Mesenchymal stem cell (in vitro differentiated cells and primary cell): ENCODE data around the gene SYTL2.
A peak's percentile ranks its signal among the peaks of the same experiment; 100 is the strongest.

Experiments used
- DNase-seq: peaks from one replicate; pipeline ENCODE4 v3.0.0-alpha.2; 2013
- H2AFZ ChIP-seq: one replicate; pipeline ENCODE4 v1.6.1; 2013; ENCODE audit warnings: low read depth, mild to moderate bottlenecking, control low read depth, inconsistent platforms, low read length, moderate library complexity
- H2AK5ac ChIP-seq: 2 replicates; pipeline ENCODE4 v1.6.1; 2013; ENCODE audit warnings: low read length, moderate library complexity, mild to moderate bottlenecking, inconsistent platforms; ENCODE audit not compliant: severe bottlenecking
- H2BK120ac ChIP-seq: one replicate; pipeline ENCODE4 v1.6.1; 2013; ENCODE audit warnings: low read depth, mild to moderate bottlenecking, inconsistent platforms, low read length, moderate library complexity
- H2BK12ac ChIP-seq, 2 experiments: one replicate each; pipeline ENCODE4 v1.6.1; 2013; ENCODE audit warnings: inconsistent platforms in 2 of 2, low read length in 2 of 2, mild to moderate bottlenecking in 2 of 2, moderate library complexity in 2 of 2, control low read depth in 1 of 2
- H2BK15ac ChIP-seq: one replicate; pipeline ENCODE4 v1.6.1; 2013; ENCODE audit warnings: mild to moderate bottlenecking, low read depth, inconsistent platforms; ENCODE audit not compliant: poor library complexity, severe bottlenecking
- H2BK5ac ChIP-seq: 2 replicates; pipeline ENCODE4 v1.6.1; 2013; ENCODE audit warnings: low read depth, mild to moderate bottlenecking, low read length, control low read depth, inconsistent platforms; ENCODE audit not compliant: poor library complexity, severe bottlenecking
- H3K14ac ChIP-seq, 2 experiments: one replicate each; pipeline ENCODE4 v1.6.1; 2013; ENCODE audit warnings: inconsistent platforms in 2 of 2, low read length in 2 of 2, control low read depth in 1 of 2, mild to moderate bottlenecking in 1 of 2, moderate library complexity in 1 of 2
- H3K18ac ChIP-seq, 2 experiments: one replicate each; pipeline ENCODE4 v1.6.1; 2013; ENCODE audit warnings: inconsistent platforms in 2 of 2, low read length in 2 of 2, control low read depth in 1 of 2, low read depth in 1 of 2, mild to moderate bottlenecking in 1 of 2
- H3K23ac ChIP-seq, 2 experiments: one replicate each; pipeline ENCODE4 v1.6.1; 2013; ENCODE audit warnings: inconsistent platforms in 2 of 2, low read length in 2 of 2, mild to moderate bottlenecking in 2 of 2, moderate library complexity in 2 of 2, control low read depth in 1 of 2
- H3K27ac ChIP-seq: 2 replicates; pipeline ENCODE4 v1.5.1; 2013; ENCODE audit warnings: mild to moderate bottlenecking, moderate library complexity, low read length, control low read depth, inconsistent platforms; ENCODE audit not compliant: poor library complexity, severe bottlenecking
- H3K27me3 ChIP-seq, 2 experiments: 2 replicates each; pipeline versions ENCODE4 v1.6.1 to v1.7.0; 2013; ENCODE audit warnings: low read length in 2 of 2, mild to moderate bottlenecking in 2 of 2, moderate library complexity in 2 of 2, control low read depth in 1 of 2, inconsistent platforms in 1 of 2; ENCODE audit not compliant: control insufficient read depth in 1 of 2, insufficient read depth in 1 of 2
- H3K36me3 ChIP-seq, 2 experiments: 2 replicates each; pipeline versions ENCODE4 v1.6.1 to v1.7.0; 2013; ENCODE audit warnings: low read length in 2 of 2, control low read depth in 1 of 2, inconsistent platforms in 1 of 2, low read depth in 1 of 2, mild to moderate bottlenecking in 1 of 2; ENCODE audit not compliant: insufficient read depth in 2 of 2, control insufficient read depth in 1 of 2
- H3K4ac ChIP-seq, 2 experiments: one replicate each; pipeline ENCODE4 v1.6.1; 2013; ENCODE audit warnings: inconsistent platforms in 2 of 2, low read length in 2 of 2, mild to moderate bottlenecking in 2 of 2, moderate library complexity in 2 of 2, control low read depth in 1 of 2, low read depth in 1 of 2
- H3K4me1 ChIP-seq: 2 replicates; pipeline ENCODE4 v1.6.1; 2013; ENCODE audit warnings: low read depth, low read length, control low read depth; ENCODE audit not compliant: control insufficient read depth, insufficient read depth
- H3K4me2 ChIP-seq: 2 replicates; pipeline ENCODE4 v1.6.1; 2013; ENCODE audit warnings: low read length, mild to moderate bottlenecking, inconsistent platforms; ENCODE audit not compliant: poor library complexity, severe bottlenecking
- H3K4me3 ChIP-seq, 2 experiments: 2 replicates each; pipeline versions ENCODE4 v1.5.1 to v1.7.0; 2013; ENCODE audit warnings: low read length in 2 of 2, mild to moderate bottlenecking in 2 of 2, control low read depth in 1 of 2, low read depth in 1 of 2; ENCODE audit not compliant: insufficient read depth in 1 of 2
- H3K79me1 ChIP-seq: replicated peaks from 2 replicates; pipeline ENCODE4 v1.6.1; 2013; ENCODE audit warnings: mild to moderate bottlenecking, control low read depth, low read length, inconsistent platforms; ENCODE audit not compliant: poor library complexity, severe bottlenecking
- H3K9ac ChIP-seq: 2 replicates; pipeline ENCODE4 v1.7.0; 2013; ENCODE audit warnings: mild to moderate bottlenecking, low read length, moderate library complexity
- H3K9me3 ChIP-seq: 2 replicates; pipeline ENCODE4 v1.7.0; 2013; ENCODE audit warnings: mild to moderate bottlenecking, low read length; ENCODE audit not compliant: control insufficient read depth
- H4K8ac ChIP-seq: one replicate; pipeline ENCODE4 v1.6.1; 2013; ENCODE audit warnings: inconsistent platforms, mild to moderate bottlenecking, low read length, moderate library complexity
- H4K91ac ChIP-seq: one replicate; pipeline ENCODE4 v1.6.1; 2013; ENCODE audit warnings: mild to moderate bottlenecking, low read length, inconsistent platforms
- WGBS: methylation state at CpG from one replicate; pipeline ENCODE4 v1.1.7; 2013; ENCODE audit warnings: mixed read lengths; 5-methylcytosine and 5-hydroxymethylcytosine counted together

SYTL2 gene

GRCh38 chr11:85735876-85736460, 75.0 kb downstream of the SYTL2 start:
- Histone ChIP-seq H3K18ac (no peak overlapping the region), H2AK5ac (no peak overlapping the region), H3K9ac (peak overlapping the region; percentile 34), H4K91ac (no peak overlapping the region), H3K4me1 (peaks cover under 1% of the 10 kb centered on the region), H3K9me3 (no peaks in the 10 kb centered on the region), H3K23ac (no peak overlapping the region), H2BK12ac (no peak overlapping the region), H3K27ac (no peak overlapping the region), H2BK120ac (no peak overlapping the region), H2AFZ (no peak overlapping the region), H3K36me3 (no peaks in the 10 kb centered on the region), H2BK15ac (no peak overlapping the region), H2BK5ac (no peak overlapping the region), H3K79me1 (no peaks in the 10 kb centered on the region), H3K4me3 (no peak overlapping the region), H3K14ac (no peak overlapping the region), H3K4me2 (no peak overlapping the region), H4K8ac (no peak overlapping the region), H3K27me3 (no peaks in the 10 kb centered on the region), H3K4ac (no peak overlapping the region)
- WGBS, result 84% methylated on average over 4 of the region's 5 CpGs
- DNase-seq, result no peak

GRCh38 chr11:85732965-85733364, 78.0 kb downstream of the SYTL2 start:
- Histone ChIP-seq H2BK15ac (no peak overlapping the region), H3K4me2 (no peak overlapping the region), H2BK120ac (no peak overlapping the region), H3K18ac (no peak overlapping the region), H2BK12ac (no peak overlapping the region), H4K8ac (no peak overlapping the region), H2AK5ac (no peak overlapping the region), H3K9me3 (no peaks in the 10 kb centered on the region), H3K27me3 (no peaks in the 10 kb centered on the region), H2BK5ac (no peak overlapping the region), H3K27ac (no peak overlapping the region), H3K4ac (no peak overlapping the region), H2AFZ (no peak overlapping the region), H4K91ac (no peak overlapping the region), H3K4me3 (no peak overlapping the region), H3K36me3 (no peaks in the 10 kb centered on the region), H3K14ac (no peak overlapping the region), H3K79me1 (no peaks in the 10 kb centered on the region), H3K4me1 (no peaks in the 10 kb centered on the region), H3K23ac (no peak overlapping the region), H3K9ac (no peak overlapping the region)
- no peak for DNase-seq

- H2AK5ac ChIP-seq, result no peak overlapping the region
- no peaks in the 10 kb centered on the region for H3K27me3 ChIP-seq
- no peak overlapping the region for H2BK15ac ChIP-seq
- no peak overlapping the region for H3K9ac ChIP-seq
- no peak overlapping the region for H3K4ac ChIP-seq
- no peaks in the 10 kb centered on the region for H3K79me1 ChIP-seq
- no peak overlapping the region for H4K8ac ChIP-seq
- no peak for DNase-seq
- no peak overlapping the region for H3K14ac ChIP-seq
- no peaks in the 10 kb centered on the region for H3K4me1 ChIP-seq
- H3K4me2 ChIP-seq, result no peak overlapping the region
- H3K18ac ChIP-seq, result no peak overlapping the region
- H2BK5ac ChIP-seq, result no peak overlapping the region
- no peaks in the 10 kb centered on the region for H3K9me3 ChIP-seq
- no peak overlapping the region for H3K4me3 ChIP-seq
- no peak overlapping the region for H3K23ac ChIP-seq
- H2AFZ ChIP-seq, result no peak overlapping the region
- H3K27ac ChIP-seq, result peak overlapping the region; percentile 17
- H2BK12ac ChIP-seq, result peak overlapping the region in 1 of 2 experiments; percentile 47
- WGBS, result 92% methylated on average over 3 of the region's 3 CpGs
- no peaks in the 10 kb centered on the region for H3K36me3 ChIP-seq
- no peak overlapping the region for H2BK120ac ChIP-seq
- H4K91ac ChIP-seq, result no peak overlapping the region
These were observed 84.6 kb downstream of the SYTL2 start for GRCh38 chr11:85726381-85726780.

GRCh38 chr11:85725510-85726258, 85.3 kb downstream of the SYTL2 start:
- peak; percentile 86 for DNase-seq
- no peak overlapping the region for H3K23ac ChIP-seq
- H2BK5ac ChIP-seq, result no peak overlapping the region
- no peak overlapping the region for H3K4me3 ChIP-seq
- no peak overlapping the region for H3K9ac ChIP-seq
- whole genome bisulfite sequencing, result 44% methylated on average over 3 of the region's 3 CpGs
- no peak overlapping the region for H4K91ac ChIP-seq
- no peaks in the 10 kb centered on the region for H3K9me3 ChIP-seq
- no peak overlapping the region for H3K4me2 ChIP-seq
- H3K14ac ChIP-seq, result no peak overlapping the region
- no peaks in the 10 kb centered on the region for H3K79me1 ChIP-seq
- peak overlapping the region; percentile 84 for H3K27ac ChIP-seq
- H3K4me1 ChIP-seq, result no peaks in the 10 kb centered on the region
- no peaks in the 10 kb centered on the region for H3K27me3 ChIP-seq
- no peak overlapping the region for H2BK12ac ChIP-seq
- H3K18ac ChIP-seq, result no peak overlapping the region
- H4K8ac ChIP-seq, result no peak overlapping the region
- H2AK5ac ChIP-seq, result peak overlapping the region; percentile 71
- H2AFZ ChIP-seq, result no peak overlapping the region
- no peak overlapping the region for H2BK120ac ChIP-seq
- no peak overlapping the region for H3K4ac ChIP-seq
- no peak overlapping the region for H2BK15ac ChIP-seq
- no peaks in the 10 kb centered on the region for H3K36me3 ChIP-seq
